Neutrophil (primary cell): ENCODE results near the gene USP13.

ENCODE experiments used
- H3K27ac ChIP-seq: fragments of 200-600 bp; sonication (generic); 2 replicates; pipeline ENCODE4 v1.5.1; 2016; ENCODE audit warnings: mild to moderate bottlenecking, moderate library complexity
- H3K27me3 ChIP-seq: fragments of 200-600 bp; sonication (generic); 2 replicates; pipeline ENCODE4 v1.6.0; 2016; ENCODE audit warnings: mild to moderate bottlenecking
- H3K36me3 ChIP-seq: fragments of 200-600 bp; sonication (generic); 2 replicates; pipeline ENCODE4 v1.5.1; 2017
- H3K4me1 ChIP-seq, 2 experiments: fragments of 200-600 bp in 1 of 2; sonication (generic) in 1 of 2; 1 replicate in 1 of 2; 2 replicates in 1 of 2; pipeline versions ENCODE4 v1.5.1 to v1.6.1; 2013 to 2016; ENCODE audit warnings: low read depth in 1 of 2, low read length in 1 of 2, mild to moderate bottlenecking in 1 of 2, moderate library complexity in 1 of 2; ENCODE audit not compliant: control insufficient read depth in 1 of 2, insufficient read depth in 1 of 2
- H3K4me3 ChIP-seq, 2 experiments: fragments of 200-600 bp in 1 of 2; sonication (generic) in 1 of 2; 1 replicate in 1 of 2; 2 replicates in 1 of 2; pipeline ENCODE4 v1.5.1; 2013 to 2016; ENCODE audit warnings: low read depth in 1 of 2, low read length in 1 of 2, mild to moderate bottlenecking in 1 of 2, moderate library complexity in 1 of 2
- H3K9me3 ChIP-seq: fragments of 200-600 bp; sonication (generic); 2 replicates; pipeline ENCODE4 v1.5.1; 2016
- CTCF ChIP-seq: fragments of 200-600 bp; sonication (generic); IDR thresholded peaks from 2 replicates; pipeline ENCODE4 v1.5.1; 2016; ENCODE audit warnings: antibody characterized with exemption

Gene USP13

GRCh38 chr3:179716226-179716625 is 63.4 kb downstream of the USP13 start:
- H3K9me3 ChIP-seq, result no peaks in the 10 kb centered on the region
- no peaks in the 10 kb centered on the region for H3K4me1 ChIP-seq
- H3K27ac ChIP-seq, result no peak overlapping the region
- H3K4me3 ChIP-seq, result no peak overlapping the region
- no peak for TF ChIP-seq CTCF
- H3K27me3 ChIP-seq, result no peaks in the 10 kb centered on the region
- no peaks in the 10 kb centered on the region for H3K36me3 ChIP-seq

- Histone ChIP-seq H3K36me3 (no peaks in the 10 kb centered on the region), H3K27me3 (no peaks in the 10 kb centered on the region), H3K9me3 (no peaks in the 10 kb centered on the region), H3K4me3 (no peak overlapping the region), H3K27ac (no peak overlapping the region), H3K4me1 (no peaks in the 10 kb centered on the region)
- TF ChIP-seq CTCF, result no peak
Observed at GRCh38 chr3:179716811-179717210, 64.0 kb downstream of the USP13 start.

- H3K4me3 ChIP-seq, result no peak overlapping the region
- no peaks in the 10 kb centered on the region for H3K4me1 ChIP-seq
- H3K27ac ChIP-seq, result no peak overlapping the region
- no peaks in the 10 kb centered on the region for H3K9me3 ChIP-seq
- H3K27me3 ChIP-seq, result no peaks in the 10 kb centered on the region
- TF ChIP-seq CTCF, result no peak
- H3K36me3 ChIP-seq, result no peaks in the 10 kb centered on the region
Observed at GRCh38 chr3:179717219-179717618, 64.4 kb downstream of the USP13 start.

- H3K4me3 ChIP-seq, result no peak overlapping the region
- H3K4me1 ChIP-seq, result no peaks in the 10 kb centered on the region
- no peaks in the 10 kb centered on the region for H3K9me3 ChIP-seq
- no peaks in the 10 kb centered on the region for H3K27me3 ChIP-seq
- H3K36me3 ChIP-seq, result no peaks in the 10 kb centered on the region
- TF ChIP-seq CTCF, result no peak
- no peak overlapping the region for H3K27ac ChIP-seq
Observed at GRCh38 chr3:179719048-179719734, 66.4 kb downstream of the USP13 start.

- Histone ChIP-seq H3K4me1 (no peaks in the 10 kb centered on the region), H3K4me3 (no peak overlapping the region), H3K27me3 (no peaks in the 10 kb centered on the region), H3K9me3 (no peaks in the 10 kb centered on the region), H3K27ac (no peak overlapping the region), H3K36me3 (no peaks in the 10 kb centered on the region)
- TF ChIP-seq CTCF, result no peak
Observed at GRCh38 chr3:179720196-179720595, 67.4 kb downstream of the USP13 start.
